HCT116 (cell line): ENCODE measurements around the gene TMEM123.

Source experiments
- CBX3 ChIP-seq: IDR thresholded peaks from 2 replicates; pipeline ENCODE4 v1.6.1; 2012; ENCODE audit warnings: low read depth
- ELF1 ChIP-seq: IDR thresholded peaks from 2 replicates; pipeline ENCODE4 v1.6.1; 2012; ENCODE audit warnings: low read depth, borderline replicate concordance
- EZH2 ChIP-seq: fragments of 200-600 bp; sonication (generic); IDR thresholded peaks from 2 replicates; pipeline ENCODE4 v1.6.1; 2017; ENCODE audit warnings: antibody characterized with exemption, mixed run types
- FOSL1 ChIP-seq: IDR thresholded peaks from 2 replicates; pipeline ENCODE4 v1.6.1; 2012; ENCODE audit warnings: low read depth
- JUND ChIP-seq: IDR thresholded peaks from 2 replicates; pipeline ENCODE4 v1.6.1; 2012
- POLR2A ChIP-seq: IDR thresholded peaks from 2 replicates; pipeline ENCODE4 v1.7.0; 2011; ENCODE audit warnings: borderline replicate concordance; ENCODE audit not compliant: insufficient read depth, insufficient read length; ENCODE audit errors: extremely low read depth
- POLR2AphosphoS5 ChIP-seq: IDR thresholded peaks from 2 replicates; pipeline ENCODE4 v1.6.1; 2011; ENCODE audit warnings: mild to moderate bottlenecking, low read depth, low read length, moderate library complexity
- SIN3A ChIP-seq: IDR thresholded peaks from 2 replicates; pipeline ENCODE4 v1.6.1; 2012; ENCODE audit warnings: low read depth
- SP1 ChIP-seq: IDR thresholded peaks from 2 replicates; pipeline ENCODE4 v1.6.1; 2012; ENCODE audit warnings: low read depth
- YY1 ChIP-seq: IDR thresholded peaks from 2 replicates; pipeline ENCODE4 v1.6.1; 2011; ENCODE audit warnings: low read length, low read depth, moderate library complexity, mild to moderate bottlenecking; ENCODE audit not compliant: insufficient replicate concordance; ENCODE audit errors: extremely low read depth
- ZNF274 ChIP-seq: fragments of 200-500 bp; sonication (Bioruptor generic); IDR thresholded peaks from 2 replicates; pipeline ENCODE4 v1.6.1; 2014; ENCODE audit warnings: mild to moderate bottlenecking, low read depth, low read length, inconsistent platforms
- TF ChIP-seq, protein P1 (sequence below), 3 experiments: fragments of 200-600 bp in 1 of 3; sonication (generic) in 1 of 3; IDR thresholded peaks in 2 of 3; conservative IDR thresholded peaks in 1 of 3; 2 replicates each; pipeline ENCODE4 v1.5.1; 2012 to 2017; ENCODE audit warnings: low read depth in 2 of 3, low read length in 2 of 3, antibody characterized with exemption in 1 of 3, borderline replicate concordance in 1 of 3, control low read depth in 1 of 3, mild to moderate bottlenecking in 1 of 3, mixed read lengths in 1 of 3, mixed run types in 1 of 3, moderate library complexity in 1 of 3; ENCODE audit not compliant: insufficient read depth in 1 of 3

DNA sequence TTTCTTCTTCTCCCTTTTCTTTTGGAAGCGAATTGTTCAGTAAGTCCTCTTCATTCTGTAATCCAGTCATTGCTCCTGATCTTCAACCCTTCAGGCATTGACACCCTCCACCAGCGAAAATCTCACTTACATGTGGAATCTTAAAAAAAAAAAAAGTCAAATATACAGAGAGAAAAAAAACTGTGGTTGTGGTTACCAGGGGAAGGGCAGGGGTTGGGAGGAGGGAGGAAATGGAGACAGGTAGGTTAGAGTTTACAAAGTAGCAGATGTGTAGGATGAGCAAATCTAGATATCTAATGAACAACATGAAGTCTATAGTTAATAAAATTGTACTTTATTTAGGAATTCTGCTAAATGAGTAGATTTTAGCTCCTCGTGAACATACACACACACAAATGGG, 17.7 kb upstream of the TMEM123 start:
- TF ChIP-seq CBX3 (no peak), YY1 (no peak), POLR2A (no peak), SP1 (no peak), POLR2AphosphoS5 (no peak), FOSL1 (no peak), SIN3A (no peak), EZH2 (no peak), JUND (no peak), ELF1 (no peak), ZNF274 (no peak)
- TF ChIP-seq, protein P1, sequence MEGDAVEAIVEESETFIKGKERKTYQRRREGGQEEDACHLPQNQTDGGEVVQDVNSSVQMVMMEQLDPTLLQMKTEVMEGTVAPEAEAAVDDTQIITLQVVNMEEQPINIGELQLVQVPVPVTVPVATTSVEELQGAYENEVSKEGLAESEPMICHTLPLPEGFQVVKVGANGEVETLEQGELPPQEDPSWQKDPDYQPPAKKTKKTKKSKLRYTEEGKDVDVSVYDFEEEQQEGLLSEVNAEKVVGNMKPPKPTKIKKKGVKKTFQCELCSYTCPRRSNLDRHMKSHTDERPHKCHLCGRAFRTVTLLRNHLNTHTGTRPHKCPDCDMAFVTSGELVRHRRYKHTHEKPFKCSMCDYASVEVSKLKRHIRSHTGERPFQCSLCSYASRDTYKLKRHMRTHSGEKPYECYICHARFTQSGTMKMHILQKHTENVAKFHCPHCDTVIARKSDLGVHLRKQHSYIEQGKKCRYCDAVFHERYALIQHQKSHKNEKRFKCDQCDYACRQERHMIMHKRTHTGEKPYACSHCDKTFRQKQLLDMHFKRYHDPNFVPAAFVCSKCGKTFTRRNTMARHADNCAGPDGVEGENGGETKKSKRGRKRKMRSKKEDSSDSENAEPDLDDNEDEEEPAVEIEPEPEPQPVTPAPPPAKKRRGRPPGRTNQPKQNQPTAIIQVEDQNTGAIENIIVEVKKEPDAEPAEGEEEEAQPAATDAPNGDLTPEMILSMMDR (IDR thresholded peaks at IDR 0.05 in 2 of 3, conservative IDR thresholded peaks at IDR 0.05 in 1 of 3; ENCODE audit: borderline replicate concordance in 1 of 3, insufficient read depth in 1 of 3, low read depth in 2 of 3, low read length in 2 of 3) = no peak
